ENCODE data around the gene ST6GALNAC3. TPM values are rescaled to one million over a fixed set of nuclear protein-coding genes. Genes with fewer than 3 reads are reported as not detected.
"Not testable (repeated sequence)": the region's sequence is repeated elsewhere in the genome, so short reads cannot be mapped to it uniquely, and the experiment has no call there.

Gene ST6GALNAC3
- total RNA-seq, 2 donors from 2014 or later, result 6.3 to 7.6 TPM

GRCh38 chr1:76092812-76093211 lies 18.3 kb downstream of the ST6GALNAC3 start:
- H3K27me3 Mint-ChIP-seq (ENCODE audit: insufficient read depth), result peaks cover 3% of the 10 kb centered on the region
- WGBS, 2 experiments (ENCODE audit: insufficient coverage in 1 of 2, insufficient read length in 1 of 2), result 95 to 100% methylated on average over 2 to 3 of the region's 3 CpGs
- H3K36me3 Mint-ChIP-seq (ENCODE audit: low read depth), result no peaks in the 10 kb centered on the region
- TF ChIP-seq CTCF (conservative IDR thresholded peaks at IDR 0.05), result no peak
- H3K27ac Mint-ChIP-seq, result no peak overlapping the region
- Histone ChIP-seq H3K27me3 (ENCODE audit: control insufficient read depth, insufficient read depth, low read length, poor library complexity, severe bottlenecking) (no peaks in the 10 kb centered on the region), H3K27ac (ENCODE audit: low read depth, low read length) (no peak overlapping the region), H3K4me1 (ENCODE audit: control insufficient read depth, insufficient read depth, low read length) (no peaks in the 10 kb centered on the region), H3K9ac (ENCODE audit: extremely low read depth, low read length, poor library complexity, severe bottlenecking) (no peak overlapping the region), H3K4me3 (ENCODE audit: low read length) (no peak overlapping the region), H3K9me3 (ENCODE audit: control insufficient read depth, low read length) (peaks cover 4% of the 10 kb centered on the region), H3K36me3 (ENCODE audit: control insufficient read depth, insufficient read depth, low read length) (no peaks in the 10 kb centered on the region)
- no peak overlapping the region for H3K4me3 Mint-ChIP-seq
- DNase-seq, result no peak
- no peaks in the 10 kb centered on the region for H3K9me3 Mint-ChIP-seq
- H3K4me1 Mint-ChIP-seq, result peaks cover 23% of the 10 kb centered on the region

GRCh38 chr1:76093522-76094312 lies 19.2 kb downstream of the ST6GALNAC3 start:
- Histone ChIP-seq H3K4me1 (ENCODE audit: control insufficient read depth, insufficient read depth, low read length) (no peaks in the 10 kb centered on the region), H3K9ac (ENCODE audit: extremely low read depth, low read length, poor library complexity, severe bottlenecking) (no peak overlapping the region), H3K4me3 (ENCODE audit: low read length) (no peak overlapping the region), H3K36me3 (ENCODE audit: control insufficient read depth, insufficient read depth, low read length) (no peaks in the 10 kb centered on the region), H3K27me3 (ENCODE audit: control insufficient read depth, insufficient read depth, low read length, poor library complexity, severe bottlenecking) (no peaks in the 10 kb centered on the region), H3K27ac (ENCODE audit: low read depth, low read length) (no peak overlapping the region), H3K9me3 (ENCODE audit: control insufficient read depth, low read length) (peaks cover 4% of the 10 kb centered on the region)
- H3K4me1 Mint-ChIP-seq, result peaks cover 14% of the 10 kb centered on the region
- H3K27me3 Mint-ChIP-seq (ENCODE audit: insufficient read depth), result peaks cover 3% of the 10 kb centered on the region
- 90 to 93% methylated on average over 6 to 8 of the region's 8 CpGs for WGBS, 2 experiments (ENCODE audit: insufficient coverage in 1 of 2, insufficient read length in 1 of 2)
- DNase-seq, result no peak
- no peaks in the 10 kb centered on the region for H3K36me3 Mint-ChIP-seq (ENCODE audit: low read depth)
- no peak overlapping the region for H3K4me3 Mint-ChIP-seq
- no peaks in the 10 kb centered on the region for H3K9me3 Mint-ChIP-seq
- TF ChIP-seq CTCF (conservative IDR thresholded peaks at IDR 0.05), result no peak
- no peak overlapping the region for H3K27ac Mint-ChIP-seq

- Histone ChIP-seq H3K4me3 (ENCODE audit: low read length) (no peak overlapping the region), H3K9ac (ENCODE audit: extremely low read depth, low read length, poor library complexity, severe bottlenecking) (no peak overlapping the region), H3K27ac (ENCODE audit: low read depth, low read length) (no peak overlapping the region), H3K27me3 (ENCODE audit: control insufficient read depth, insufficient read depth, low read length, poor library complexity, severe bottlenecking) (no peaks in the 10 kb centered on the region), H3K36me3 (ENCODE audit: control insufficient read depth, insufficient read depth, low read length) (no peaks in the 10 kb centered on the region), H3K9me3 (ENCODE audit: control insufficient read depth, low read length) (peaks cover 4% of the 10 kb centered on the region), H3K4me1 (ENCODE audit: control insufficient read depth, insufficient read depth, low read length) (no peaks in the 10 kb centered on the region)
- H3K4me1 Mint-ChIP-seq, result peaks cover 11% of the 10 kb centered on the region
- no peaks in the 10 kb centered on the region for H3K36me3 Mint-ChIP-seq (ENCODE audit: low read depth)
- TF ChIP-seq CTCF (conservative IDR thresholded peaks at IDR 0.05), result peak; percentile 57
- WGBS, 2 experiments (ENCODE audit: insufficient coverage in 1 of 2, insufficient read length in 1 of 2), result 81 to 93% methylated on average over 5 of the region's 5 CpGs
- peak; percentile 85 for DNase-seq
- peaks cover 3% of the 10 kb centered on the region for H3K27me3 Mint-ChIP-seq (ENCODE audit: insufficient read depth)
- H3K27ac Mint-ChIP-seq, result no peak overlapping the region
- H3K4me3 Mint-ChIP-seq, result no peak overlapping the region
- no peaks in the 10 kb centered on the region for H3K9me3 Mint-ChIP-seq
Measured at GRCh38 chr1:76095802-76096201, 21.3 kb downstream of the ST6GALNAC3 start.

GRCh38 chr1:76097064-76097463 lies 22.5 kb downstream of the ST6GALNAC3 start:
- not testable (repeated sequence) for H3K27me3 Mint-ChIP-seq (ENCODE audit: insufficient read depth); H3K4me3 ChIP-seq (ENCODE audit: low read length); H3K9ac ChIP-seq (ENCODE audit: extremely low read depth, low read length, poor library complexity, severe bottlenecking); H3K4me3 Mint-ChIP-seq; DNase-seq; H3K27ac Mint-ChIP-seq; H3K4me1 ChIP-seq (ENCODE audit: control insufficient read depth, insufficient read depth, low read length); H3K36me3 ChIP-seq (ENCODE audit: control insufficient read depth, insufficient read depth, low read length); H3K36me3 Mint-ChIP-seq (ENCODE audit: low read depth); H3K4me1 Mint-ChIP-seq; H3K9me3 ChIP-seq (ENCODE audit: control insufficient read depth, low read length); H3K27ac ChIP-seq (ENCODE audit: low read depth, low read length); H3K9me3 Mint-ChIP-seq; H3K27me3 ChIP-seq (ENCODE audit: control insufficient read depth, insufficient read depth, low read length, poor library complexity, severe bottlenecking)
- 82 to 100% methylated on average over 3 to 8 of the region's 8 CpGs for WGBS, 2 experiments (ENCODE audit: insufficient coverage in 1 of 2, insufficient read length in 1 of 2)
